ENCODE results near the gene SCIMP.

- TF ChIP-seq CTCF (IDR thresholded peaks at IDR 0.05) (no peak), POLR2A (IDR thresholded peaks at IDR 0.05; ENCODE audit: low read length) (no peak), HOXA7 (CRISPR knock-in tag; IDR thresholded peaks at IDR 0.05) (no peak), SMC3 (IDR thresholded peaks at IDR 0.05) (no peak), POLR2AphosphoS2 (conservative IDR thresholded peaks at IDR 0.05; ENCODE audit: low read length) (no peak), RFX5 (IDR thresholded peaks at IDR 0.05) (no peak), MAZ (IDR thresholded peaks at IDR 0.05; ENCODE audit: borderline replicate concordance, low read depth, low read length) (no peak), PHF8 (IDR thresholded peaks at IDR 0.05; ENCODE audit: borderline replicate concordance, low read depth) (no peak)
Observed at GRCh38 chr17:5179003-5179402, 55.7 kb downstream of the SCIMP start.

Data from A549 (cell line).